ENCODE measurements around the gene TBX1. TPM values are rescaled to one million over a fixed set of nuclear protein-coding genes. Genes with fewer than 3 reads are reported as not detected.

The TBX1 gene
- total RNA-seq, 2 donors from 2014 or later = 7.5 to 8.1 TPM

GRCh38 chr22:19802894-19803735 lies 42.5 kb downstream of the TBX1 start:
- intact Hi-C loops (cut with DNase I) = no loop called here

DNA sequence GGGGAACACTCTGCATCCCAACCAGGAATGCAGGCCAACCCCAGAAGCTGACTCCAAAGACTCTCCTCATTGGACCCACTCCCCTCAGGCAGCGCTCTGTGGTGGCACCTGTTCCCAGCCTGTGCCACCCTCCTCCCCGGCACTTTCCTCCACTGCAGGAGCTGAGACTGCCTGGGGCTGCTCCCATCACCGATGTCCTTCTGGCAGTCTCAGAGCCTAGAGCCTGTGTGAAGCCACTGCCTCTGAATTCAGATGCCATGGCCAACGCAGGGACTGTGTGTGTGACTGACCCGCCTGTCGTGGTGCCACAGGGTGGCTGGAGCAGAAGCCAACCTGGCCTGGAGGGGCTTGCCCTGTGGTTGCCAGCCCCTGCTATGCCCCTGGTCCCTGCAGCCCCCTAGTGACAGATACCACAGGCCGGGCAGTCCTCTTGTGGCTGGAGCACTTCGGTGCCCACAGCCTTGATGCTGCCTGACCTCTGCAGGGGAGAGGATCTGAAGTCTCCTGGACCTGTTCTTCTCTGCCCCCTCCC lies 43.2 kb downstream of the TBX1 start:
- intact Hi-C loops (cut with DNase I) = no loop called here
- DNase-seq (ENCODE audit: low spot score) = peak; percentile 68

More at GRCh38 chr22:19802894-19803735, 42.5 kb downstream of the TBX1 start:
- peak; percentile 72 for DNase-seq (ENCODE audit: low spot score)

DNA sequence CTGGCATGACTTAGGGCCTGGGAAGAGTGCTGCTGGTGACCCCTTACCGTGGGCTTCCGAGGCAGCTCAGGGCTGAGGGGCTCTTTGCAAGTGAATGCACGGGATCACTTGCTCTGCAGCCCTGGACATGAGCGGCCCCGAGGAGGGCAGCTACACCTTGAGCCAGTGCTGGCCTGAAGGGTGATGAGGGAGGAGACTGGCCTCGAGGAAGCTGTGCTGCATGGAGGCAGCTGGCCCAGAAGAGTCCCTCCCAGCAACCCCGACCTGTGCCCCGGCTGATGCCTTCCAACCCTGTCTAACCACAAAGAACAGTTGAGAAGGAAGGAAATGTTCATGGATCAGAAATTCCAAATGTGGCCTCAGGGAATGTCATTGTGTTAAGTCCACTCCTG lies 45.2 kb downstream of the TBX1 start:
- peak; percentile 68 for DNase-seq (ENCODE audit: low spot score)
- intact Hi-C loops (cut with DNase I) = no loop called here

- intact Hi-C loops (cut with DNase I) = no loop called here
- DNase-seq (ENCODE audit: low spot score) = peak; percentile 76
Observed at GRCh38 chr22:19806213-19807160, 45.9 kb downstream of the TBX1 start.

DNA sequence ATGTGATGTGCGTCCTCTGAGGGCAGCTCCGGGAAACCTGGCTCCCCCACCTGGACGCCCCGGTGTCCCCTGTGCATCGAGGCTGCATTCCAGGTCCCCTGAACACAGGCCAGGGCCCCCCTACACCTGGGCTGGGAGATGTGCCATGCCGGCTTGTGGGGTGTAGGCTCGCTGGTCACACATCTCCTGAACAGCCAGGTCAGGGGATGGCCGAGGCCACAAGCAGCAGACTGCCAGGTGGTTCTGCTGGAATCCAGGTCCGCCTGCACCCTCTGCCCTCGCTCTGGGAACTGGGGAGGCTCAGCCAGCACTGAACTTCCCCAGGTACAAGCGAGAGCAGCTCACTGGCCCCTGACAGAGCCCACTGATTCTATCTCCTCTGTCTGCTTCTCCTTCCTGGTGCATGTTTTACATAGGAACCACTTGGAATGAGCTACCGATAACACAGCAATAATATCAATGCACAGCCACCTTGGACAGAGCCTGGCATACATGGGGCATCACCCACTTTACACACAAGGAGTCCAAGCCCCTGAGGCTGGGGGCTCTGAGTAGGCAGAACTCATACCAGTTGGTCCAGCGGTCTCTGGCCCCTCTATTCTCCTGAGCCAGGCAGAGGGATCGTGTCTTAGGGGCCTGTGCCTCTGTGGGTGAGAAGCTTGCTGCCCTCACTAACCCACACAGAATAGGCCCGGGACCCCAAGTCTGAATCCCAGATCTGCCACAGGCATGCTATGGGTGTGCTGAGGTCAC lies 46.8 kb downstream of the TBX1 start:
- DNase-seq (ENCODE audit: low spot score) = peak; percentile 70

DNA sequence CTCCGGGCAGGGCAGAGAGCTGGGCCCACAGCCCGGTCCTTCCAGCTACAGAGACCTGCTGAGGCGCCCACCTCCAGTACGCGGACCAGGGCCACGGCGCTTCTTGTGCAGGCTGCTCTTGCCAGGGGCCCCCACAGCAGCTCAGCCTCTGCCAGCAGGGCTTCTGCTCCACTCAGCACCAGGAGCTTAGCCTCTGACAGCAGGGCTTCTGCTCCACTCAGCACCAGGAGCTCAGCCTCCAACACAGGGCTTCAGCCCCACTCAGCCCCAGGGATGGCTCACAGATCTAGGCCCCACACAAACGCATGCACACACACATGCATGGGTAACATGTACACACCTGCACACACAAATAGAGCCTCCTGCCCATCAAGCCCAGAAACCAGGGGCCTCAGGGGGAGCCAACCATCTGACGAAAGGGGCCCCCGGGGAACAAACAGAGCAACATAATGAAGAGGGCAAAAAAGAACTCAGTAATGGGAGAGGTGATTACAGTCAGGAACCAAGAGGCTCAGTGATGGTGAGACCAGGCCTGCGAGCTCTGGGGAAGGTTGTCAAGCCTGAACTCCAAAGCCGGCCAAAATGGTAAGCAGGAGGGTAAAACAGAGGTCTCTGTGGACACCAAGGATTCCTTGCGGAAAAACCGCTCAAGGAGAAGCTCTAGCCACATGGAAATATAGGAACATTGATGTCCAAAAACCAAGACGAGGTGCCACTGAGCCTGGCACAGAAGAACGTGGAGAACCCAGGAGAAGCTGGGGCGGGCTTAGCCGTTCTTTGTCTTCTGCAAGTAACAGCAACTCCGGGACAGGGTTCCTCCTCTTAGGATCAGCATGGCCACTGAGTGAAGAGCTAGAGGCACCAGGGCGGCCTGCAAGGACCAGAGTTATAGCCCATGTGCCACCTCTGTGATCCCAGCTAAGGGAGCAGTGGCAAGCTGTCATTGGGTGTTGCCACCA lies 47.6 kb downstream of the TBX1 start:
- intact Hi-C loops (cut with DNase I) = no loop called here
- peak; percentile 58 for DNase-seq (ENCODE audit: low spot score)

More for the DNA sequence above, 46.8 kb downstream of the TBX1 start:
- intact Hi-C loops (cut with DNase I) = no loop called here

- peak; percentile 34 for DNase-seq (ENCODE audit: low spot score)
- intact Hi-C loops (cut with DNase I) = loop anchor here in 1 of 2 donors (1.0 kb wide), 1 partner anchor 23 kb away; no protein-coding TSS in a partner anchor
Observed at GRCh38 chr22:19808873-19809478, 48.4 kb downstream of the TBX1 start.

DNA sequence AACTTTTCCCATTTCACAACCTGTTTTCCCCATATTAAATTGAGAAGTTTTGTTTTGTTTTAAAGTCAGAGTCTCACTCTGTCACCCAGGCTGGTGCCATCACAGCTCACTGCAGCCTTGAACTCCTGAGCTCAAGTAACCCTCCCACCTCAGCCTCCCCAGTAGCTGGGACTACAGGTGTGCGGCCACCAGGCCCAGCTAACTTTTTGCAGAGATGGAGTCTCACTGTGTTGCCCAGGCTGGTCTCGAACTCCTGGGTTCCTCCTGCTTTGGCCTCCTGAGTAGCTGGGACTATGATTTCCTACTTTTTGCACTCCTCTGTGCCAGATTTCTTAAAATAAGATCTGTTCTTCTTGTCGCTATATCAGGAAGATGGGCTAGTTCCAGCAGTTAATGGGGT lies 49.2 kb downstream of the TBX1 start:
- peak; percentile 41 for DNase-seq (ENCODE audit: low spot score)
- intact Hi-C loops (cut with DNase I) = loop anchor here in 1 of 2 donors (1.0 kb wide), 1 partner anchor 23 kb away; no protein-coding TSS in a partner anchor

- peak; percentile 78 for DNase-seq (ENCODE audit: low spot score)
- intact Hi-C loops (cut with DNase I) = no loop called here
Observed at GRCh38 chr22:19810381-19811201, 50.0 kb downstream of the TBX1 start.

GRCh38 chr22:19811211-19811621 lies 50.6 kb downstream of the TBX1 start:
- DNase-seq (ENCODE audit: low spot score) = peak; percentile 50
- intact Hi-C loops (cut with DNase I) = no loop called here

DNA sequence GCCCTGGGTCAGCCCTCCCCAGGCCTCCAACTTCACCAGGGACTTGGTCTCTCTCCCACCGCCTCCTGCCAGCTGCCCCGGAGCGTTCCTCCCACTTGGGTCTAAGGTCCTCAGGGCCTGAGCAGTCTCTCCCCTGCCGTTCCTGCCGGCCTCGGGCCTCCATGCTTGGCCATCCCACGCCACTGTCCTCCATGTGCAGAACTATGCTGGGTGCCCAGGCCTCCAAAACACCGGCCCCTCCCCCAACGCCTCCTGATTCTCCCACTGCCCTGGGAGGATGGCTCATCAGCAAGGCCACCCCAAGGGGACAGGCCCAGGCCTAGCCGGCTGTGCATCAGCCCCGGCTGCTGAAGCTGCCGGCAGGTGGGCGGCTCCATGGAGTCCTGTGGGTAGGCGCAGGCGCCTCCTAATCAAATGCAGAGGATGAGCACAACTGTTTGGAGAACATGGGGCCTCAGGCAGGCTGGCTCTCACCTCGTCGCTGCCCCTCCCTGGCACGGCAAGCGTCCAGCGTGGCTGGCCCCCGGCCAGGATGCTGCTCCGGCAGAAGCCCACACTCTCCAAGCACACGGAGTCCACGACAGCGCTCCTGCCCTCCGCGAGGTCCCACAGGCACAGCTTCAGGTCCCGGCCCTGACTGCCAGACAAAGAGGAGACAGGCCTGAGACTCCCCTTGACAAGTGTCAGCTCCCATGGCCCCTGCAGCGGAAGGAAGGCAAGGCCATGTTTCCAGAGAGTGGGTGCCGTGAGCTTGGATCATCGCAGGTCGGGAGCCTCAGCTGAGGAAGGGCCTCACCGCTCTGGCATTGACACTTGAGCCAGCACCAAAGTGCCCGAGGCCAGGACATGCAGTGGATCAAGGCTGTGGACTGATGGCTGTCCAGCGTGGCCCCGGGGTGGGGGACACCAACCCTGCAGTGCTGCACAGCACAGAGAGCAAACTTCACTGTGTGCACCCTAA lies 51.5 kb downstream of the TBX1 start:
- DNase-seq (ENCODE audit: low spot score) = peak; percentile 78
- intact Hi-C loops (cut with DNase I) = no loop called here

DNA sequence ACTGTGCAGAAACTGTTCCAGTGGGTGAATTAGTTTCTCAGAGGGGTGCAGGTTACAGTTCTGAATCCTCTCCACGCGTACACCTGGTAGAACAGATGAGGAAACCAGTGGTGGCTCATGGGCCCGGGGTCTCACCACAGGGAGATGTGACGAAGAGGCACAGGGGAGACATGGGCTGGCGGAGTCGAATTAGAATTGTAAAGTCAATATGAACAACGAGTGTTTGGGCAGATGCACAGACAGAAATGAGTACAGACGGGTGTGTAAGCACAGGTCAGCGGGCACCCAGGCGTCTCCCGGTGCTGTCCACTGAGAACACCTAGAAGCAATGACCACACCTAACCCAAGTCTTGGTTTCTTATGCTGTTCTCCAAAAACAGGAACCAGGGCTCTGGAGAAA lies 52.3 kb downstream of the TBX1 start:
- intact Hi-C loops (cut with DNase I) = no loop called here
- peak; percentile 53 for DNase-seq (ENCODE audit: low spot score)

GRCh38 chr22:19814428-19814827 lies 53.9 kb downstream of the TBX1 start:
- peak; percentile 37 for DNase-seq (ENCODE audit: low spot score)
- intact Hi-C loops (cut with DNase I) = no loop called here

DNA sequence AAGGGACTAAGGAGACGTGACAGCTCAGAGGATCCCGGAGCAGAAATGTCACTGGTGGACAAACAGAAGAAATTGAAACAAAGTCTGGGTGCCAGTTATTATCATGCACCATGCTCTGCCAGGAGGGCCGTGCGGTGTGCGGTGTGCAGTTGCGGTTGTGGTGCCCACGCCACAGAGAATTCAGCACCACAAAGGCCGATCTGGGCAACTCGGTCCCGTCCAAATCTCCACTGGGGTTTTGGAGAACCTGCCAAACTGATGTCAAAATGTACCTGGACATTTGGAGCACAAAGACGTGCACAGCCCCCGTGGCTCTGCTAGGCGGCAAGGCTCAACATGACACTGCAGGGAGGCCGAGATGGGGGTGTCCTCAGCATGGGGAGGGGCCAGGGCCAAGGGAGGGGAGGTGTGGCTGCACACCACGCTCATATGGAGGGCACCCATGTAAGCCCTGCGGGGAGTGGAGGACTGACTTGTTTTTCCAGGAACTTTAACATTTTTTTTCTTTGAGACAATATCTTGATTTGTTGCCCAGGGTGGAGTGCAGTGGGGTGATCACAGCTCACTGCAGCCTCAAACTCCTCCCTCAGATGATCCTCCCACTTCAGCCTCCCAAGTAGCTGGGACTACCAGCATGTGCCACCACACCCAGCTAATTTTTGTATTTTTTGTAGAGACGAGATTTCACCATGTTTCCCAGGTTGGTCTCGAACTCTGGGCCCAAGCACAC lies 54.7 kb downstream of the TBX1 start:
- peak; percentile 50 for DNase-seq (ENCODE audit: low spot score)
- intact Hi-C loops (cut with DNase I) = no loop called here

DNA sequence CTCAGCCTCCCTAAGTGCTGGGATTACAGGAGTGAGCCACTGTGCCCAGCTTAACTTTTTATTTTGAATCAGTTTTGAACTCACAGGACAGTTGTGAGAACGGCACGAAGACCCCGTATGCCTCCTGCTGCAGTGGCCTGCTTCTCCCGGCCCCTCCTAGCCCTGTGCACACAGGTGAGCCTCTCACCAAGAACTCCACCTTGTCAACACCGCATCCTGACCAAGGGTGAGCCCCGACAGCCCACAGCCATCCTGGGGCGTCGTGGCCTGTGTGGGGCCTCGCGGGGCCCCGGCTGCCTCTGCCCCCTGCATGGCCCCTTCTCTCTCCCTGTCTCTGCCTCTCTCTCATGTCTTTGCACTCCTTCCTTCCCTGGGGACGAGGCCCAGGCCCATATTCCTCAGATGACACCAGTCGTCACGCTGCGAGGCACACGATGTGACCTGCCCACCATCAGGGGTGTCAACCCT lies 55.3 kb downstream of the TBX1 start:
- intact Hi-C loops (cut with DNase I) = no loop called here
- peak; percentile 58 for DNase-seq (ENCODE audit: low spot score)

Measured in posterior vena cava (tissue), 2 donors.